Measurements from ENCODE around the gene MTCH2.
"Not testable (repeated sequence)": the region's sequence is repeated elsewhere in the genome, so short reads cannot be mapped to it uniquely, and the experiment has no call there.

Gene MTCH2

DNA sequence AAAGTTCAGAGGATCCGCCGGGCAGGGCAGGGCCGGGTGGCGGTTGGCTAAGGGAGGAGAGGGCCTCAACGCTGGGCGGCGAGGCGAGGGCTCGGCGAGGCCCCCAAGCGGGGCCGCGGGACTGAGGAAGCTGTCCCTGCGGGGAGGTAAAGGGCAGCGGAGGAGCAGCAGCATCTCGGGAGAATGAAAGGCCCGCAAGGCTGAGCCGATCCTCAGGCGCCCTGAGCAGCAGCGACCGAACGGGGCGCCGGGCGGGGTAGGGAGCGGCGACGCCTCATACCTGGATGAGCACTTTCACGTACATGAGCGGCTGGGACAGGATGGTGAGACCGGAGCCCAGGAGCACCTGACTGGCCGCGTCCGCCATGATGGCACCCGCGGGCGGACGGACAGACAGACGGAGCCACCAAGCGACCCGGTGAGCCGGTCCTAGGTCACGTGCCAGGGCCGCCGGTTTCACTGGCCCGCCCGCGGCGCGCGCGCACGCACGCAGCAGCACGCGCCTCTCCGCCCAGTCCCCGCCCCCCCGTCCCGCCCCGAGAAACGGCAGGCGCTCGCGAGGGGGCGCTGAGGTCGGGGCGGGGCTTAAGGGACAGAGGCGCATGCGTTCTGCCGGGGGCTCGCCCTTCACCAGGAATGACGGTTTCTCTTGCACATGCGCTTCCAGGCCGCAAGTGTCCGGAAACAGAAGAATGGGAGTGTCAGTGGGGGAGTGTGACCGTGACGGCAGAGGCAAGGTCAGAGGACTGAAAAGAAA is at the start of gene MTCH2:
MTCH2 (minus strand) TSS at position 461 of the 757 bp plus-strand sequence; CDS start at position 367, 94 bp downstream.
- DNase-seq, result peak; percentile 96

DNA sequence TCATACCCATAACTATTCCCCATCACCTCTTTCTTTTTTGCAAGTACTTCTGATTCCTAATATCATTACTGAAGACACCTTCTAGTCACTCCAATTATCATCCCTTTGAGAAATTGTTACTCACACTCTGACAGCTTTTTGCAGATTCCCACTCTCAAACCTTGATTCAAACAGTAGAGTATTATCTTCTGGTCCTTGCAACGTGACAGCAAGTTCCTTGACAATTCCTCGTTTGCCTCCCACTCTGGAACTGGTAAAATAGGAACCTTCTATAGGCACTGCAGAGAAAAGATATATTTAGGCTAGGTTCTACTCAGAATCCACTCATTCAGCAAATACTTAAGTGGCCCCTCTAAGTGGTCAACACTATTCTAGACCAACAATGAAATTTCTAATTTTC is 49.6 kb upstream of the MTCH2 start:
- no peak for DNase-seq

DNA sequence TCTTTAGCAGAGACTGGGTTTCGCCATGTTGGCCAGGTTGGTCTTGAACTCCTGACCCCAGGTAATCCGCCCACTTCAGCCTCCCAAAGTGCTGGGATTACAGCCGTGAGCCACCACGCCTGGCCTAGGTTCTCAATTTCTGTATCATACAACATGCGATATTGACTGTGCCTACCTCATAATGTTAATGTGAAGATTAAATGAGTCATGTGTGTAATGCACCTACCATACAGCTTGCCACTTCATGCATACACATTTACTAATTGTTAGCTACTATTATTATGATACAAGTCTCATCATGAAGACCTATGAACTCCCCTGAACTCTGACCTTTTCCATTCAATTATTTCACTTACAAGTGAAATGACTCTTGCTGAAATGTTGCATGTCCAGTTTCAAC is 47.1 kb upstream of the MTCH2 start:
- no peak for DNase-seq

DNA sequence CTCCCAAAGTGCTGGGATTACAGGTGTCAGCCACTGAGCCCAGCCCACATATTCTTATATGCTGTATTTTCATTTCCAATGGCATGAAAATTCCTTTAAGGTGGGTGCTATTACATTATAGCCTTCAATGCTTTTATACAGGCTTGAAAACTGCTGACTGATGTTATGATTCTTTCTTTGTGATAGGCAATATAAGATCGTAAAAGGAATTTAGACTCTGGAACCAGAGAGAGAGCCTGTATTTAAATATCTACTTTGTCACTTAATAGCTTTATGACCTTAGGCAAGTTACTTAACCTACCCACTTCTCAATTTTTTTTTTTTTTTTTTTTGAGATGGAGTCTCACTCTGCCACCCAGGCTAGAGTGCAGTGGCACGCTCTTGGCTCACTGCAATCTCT is 46.6 kb upstream of the MTCH2 start:
- DNase-seq, result no peak

DNA sequence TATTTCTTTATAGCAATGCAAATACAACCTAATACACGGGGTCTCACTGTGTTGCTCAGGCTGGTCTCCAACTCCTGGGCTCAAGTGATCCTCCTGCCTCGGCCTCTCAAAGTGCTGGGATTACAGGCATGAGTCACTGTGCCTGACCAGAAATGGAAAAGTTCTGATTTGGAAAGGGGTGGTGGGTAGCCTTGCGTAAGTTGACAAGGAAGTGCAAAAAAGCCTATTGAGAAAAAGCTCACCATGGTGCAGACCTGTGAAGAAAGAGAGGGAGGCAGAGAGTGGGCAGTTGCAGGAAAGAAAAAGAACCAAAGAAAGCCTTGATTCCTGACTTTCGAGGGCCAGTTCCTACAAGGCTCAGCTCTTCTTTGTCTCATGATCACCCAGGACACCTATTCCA is 45.8 kb upstream of the MTCH2 start:
- no peak for DNase-seq

DNA sequence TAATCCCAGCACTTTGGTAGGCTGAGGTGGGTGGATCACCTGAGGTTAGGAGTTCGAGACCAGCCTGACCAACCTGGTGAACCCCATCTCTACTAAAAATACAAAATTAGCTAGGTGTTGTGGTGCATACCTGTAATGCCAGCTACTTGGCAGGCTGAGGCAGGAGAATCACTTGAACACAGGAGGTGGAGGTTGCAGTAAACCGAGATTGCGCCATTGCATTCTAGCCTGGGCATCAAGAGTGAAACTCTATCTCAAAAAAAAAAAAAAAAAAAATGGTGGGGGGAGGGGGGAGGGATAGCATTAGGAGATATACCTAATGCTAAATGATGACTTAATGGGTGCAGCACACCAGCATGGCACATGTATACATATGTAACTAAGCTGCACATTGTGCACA is 44.3 kb upstream of the MTCH2 start:
- DNase-seq, result not testable (repeated sequence)

DNA sequence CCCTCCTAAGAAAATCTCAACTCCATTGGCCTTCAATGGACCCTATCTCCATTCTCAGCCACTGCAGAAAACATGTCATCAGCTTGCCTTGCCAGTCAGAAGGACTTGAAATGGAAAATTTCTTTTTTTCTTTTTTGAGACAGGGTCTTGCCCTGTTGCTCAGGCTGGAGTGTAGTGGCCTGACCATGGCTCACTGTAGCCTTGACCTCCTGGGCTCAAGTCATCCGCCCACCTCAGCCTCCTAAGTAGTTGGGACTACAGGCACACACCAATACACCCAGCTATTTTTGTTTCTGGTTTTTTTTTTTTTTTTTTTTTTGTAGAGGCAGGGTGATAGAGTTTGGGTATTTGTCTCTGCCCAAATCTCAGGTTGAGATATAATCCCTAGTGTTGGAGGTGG is 43.8 kb upstream of the MTCH2 start:
- no peak for DNase-seq

DNA sequence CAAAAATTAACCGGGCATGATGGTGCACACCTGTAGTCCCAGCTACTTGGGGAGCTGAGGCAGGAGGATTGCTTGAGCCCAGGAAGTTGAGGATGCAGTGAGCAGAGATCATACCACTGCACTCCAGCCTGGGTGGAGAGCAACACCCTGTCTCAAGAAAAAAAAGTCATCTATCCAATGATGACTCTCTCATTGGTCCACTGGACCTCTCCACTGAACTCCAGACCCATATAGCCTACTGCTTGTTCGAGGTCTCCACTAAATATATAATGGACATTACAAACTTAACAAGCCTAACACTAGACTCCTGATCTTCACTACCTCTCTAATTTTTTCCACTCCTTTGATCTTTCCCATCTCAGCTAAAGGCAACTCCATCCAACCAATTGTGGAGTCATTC is 33.5 kb upstream of the MTCH2 start:
- DNase-seq, result no peak

DNA sequence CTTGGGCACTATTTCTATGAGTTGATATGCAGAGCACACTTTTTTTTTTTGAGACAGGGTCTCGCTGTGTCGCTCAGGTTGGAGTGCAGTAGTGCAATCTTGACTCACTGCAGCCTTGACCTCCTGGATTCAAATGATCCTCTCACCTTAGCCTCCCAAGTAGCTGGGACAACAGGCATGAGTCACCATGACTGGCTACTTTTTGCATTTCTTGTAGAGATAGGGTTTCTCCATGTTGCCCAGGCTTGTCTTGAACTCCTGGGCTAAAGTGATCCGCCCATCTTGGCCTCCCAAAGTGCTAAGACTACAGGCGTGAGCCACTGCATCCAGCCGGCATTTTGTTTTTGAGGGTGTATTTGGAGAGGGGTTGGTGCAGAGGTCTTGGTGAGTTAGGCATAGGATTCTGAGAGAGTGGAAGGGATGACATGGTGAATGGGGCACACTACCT is 29.9 kb upstream of the MTCH2 start:
- DNase-seq, result no peak

DNA sequence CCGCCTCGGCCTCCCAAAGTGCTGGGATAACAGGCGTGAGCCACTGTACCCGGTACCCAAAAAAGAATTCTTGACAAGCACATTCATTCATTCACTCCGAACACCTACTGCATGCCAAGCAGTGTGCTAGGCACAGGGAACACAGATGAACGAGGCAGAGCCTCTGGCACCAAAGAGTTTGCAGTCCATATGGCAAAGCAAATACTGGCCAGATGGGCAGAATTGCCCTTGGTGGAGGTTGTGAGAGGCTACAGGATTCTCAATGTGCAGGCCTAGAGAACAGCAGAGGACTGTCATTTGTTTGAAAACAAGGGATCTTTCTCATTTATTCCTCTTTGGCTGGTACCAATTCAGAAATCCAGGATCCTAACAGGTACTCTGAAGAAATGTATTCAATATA is 27.5 kb upstream of the MTCH2 start:
- no peak for DNase-seq

DNA sequence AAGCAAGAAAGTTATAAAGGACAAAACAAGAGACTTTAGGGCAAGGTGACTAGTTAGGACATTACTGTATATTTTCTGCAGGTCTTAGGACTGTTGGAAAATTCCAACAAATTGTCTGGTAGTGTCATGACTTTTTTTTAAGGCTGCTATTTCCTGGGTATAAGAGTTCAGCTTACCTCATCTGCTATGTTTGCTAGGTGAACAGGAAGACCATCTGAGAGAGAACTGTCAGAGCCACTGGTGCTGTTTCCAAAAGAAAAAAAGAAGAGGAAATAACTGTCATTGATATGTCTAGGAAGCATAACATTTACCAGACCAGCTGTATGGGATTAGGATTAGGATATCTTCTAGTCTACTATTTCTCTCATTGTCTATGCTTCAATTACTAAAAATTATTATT is 26.3 kb upstream of the MTCH2 start:
- no peak for DNase-seq

DNA sequence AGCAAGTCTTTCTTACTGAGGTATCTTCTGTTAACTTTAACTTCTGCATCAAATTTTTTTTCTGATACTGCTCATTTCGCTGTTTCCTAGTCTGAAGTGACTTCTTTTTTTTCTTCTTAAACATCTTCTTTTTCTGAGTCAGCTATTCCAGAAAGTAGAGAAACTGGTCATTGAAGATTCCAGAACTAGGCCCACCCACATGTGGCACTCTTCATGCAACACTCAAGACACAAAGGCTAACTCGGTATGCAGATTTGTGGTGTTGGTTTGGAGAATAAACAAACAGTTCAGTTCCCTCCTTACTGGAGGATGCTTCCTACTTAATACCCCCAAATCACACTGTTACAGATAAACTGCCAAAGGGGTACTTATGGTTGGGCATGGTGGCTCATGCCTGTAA is 25.2 kb upstream of the MTCH2 start:
- DNase-seq, result no peak

DNA sequence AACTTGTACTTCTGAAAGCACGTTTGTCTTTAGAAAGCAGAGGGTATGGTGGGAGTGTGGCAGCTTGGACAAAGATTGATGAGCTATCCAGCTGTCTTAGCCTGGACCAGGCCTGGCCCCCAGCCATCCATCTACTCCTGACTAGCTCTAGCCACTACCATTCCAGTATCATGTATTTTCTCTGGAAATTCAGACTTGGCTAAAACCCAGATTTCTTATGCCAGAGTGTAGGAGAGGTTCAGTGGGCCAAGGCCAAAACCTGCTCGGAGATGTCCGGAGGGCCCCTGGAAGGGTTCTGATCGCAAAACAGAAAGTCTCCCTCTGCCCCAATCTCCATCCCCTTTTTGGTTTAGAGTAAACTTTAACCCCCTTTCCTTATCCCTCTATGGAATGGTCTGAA is 24.8 kb upstream of the MTCH2 start:
- no peak for DNase-seq

DNA sequence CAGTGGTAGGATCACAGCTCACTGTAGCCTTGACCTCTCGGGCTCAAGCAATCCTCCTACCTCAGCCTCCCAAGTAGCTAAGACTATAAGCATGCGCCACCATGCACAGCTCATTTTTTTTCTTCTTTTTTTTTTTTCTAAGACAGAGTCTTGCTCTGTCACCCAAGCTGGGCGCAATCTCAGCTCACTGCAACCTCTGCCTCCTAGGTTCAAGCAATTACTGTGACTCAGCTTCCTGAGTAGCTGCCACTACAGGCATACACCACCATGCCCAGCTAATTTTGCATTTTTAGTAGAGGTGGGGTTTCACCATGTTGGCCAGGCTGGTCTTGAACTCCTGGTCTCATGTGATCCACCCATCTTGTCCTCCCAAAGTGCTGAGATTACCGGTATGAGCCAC is 22.6 kb upstream of the MTCH2 start:
- not testable (repeated sequence) for DNase-seq

DNA sequence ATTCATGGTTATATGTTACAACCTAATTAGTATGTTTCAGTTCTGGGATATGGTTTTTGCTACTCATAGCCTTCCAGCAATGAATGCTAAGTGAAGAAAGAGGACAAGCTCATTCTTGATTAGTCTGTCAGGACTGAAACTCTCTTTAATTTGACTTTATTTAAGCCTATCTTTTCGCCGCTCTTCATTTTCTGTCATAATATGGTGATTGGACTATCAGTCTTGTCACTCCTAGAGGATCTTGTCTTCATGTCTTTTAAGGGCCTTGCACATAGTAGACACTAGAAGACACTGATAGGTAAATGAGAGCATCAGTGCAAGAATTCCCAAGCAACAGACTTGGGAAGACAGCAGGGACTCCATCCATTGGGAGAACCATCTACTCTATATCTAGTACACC is 18.9 kb upstream of the MTCH2 start:
- no peak for DNase-seq

DNA sequence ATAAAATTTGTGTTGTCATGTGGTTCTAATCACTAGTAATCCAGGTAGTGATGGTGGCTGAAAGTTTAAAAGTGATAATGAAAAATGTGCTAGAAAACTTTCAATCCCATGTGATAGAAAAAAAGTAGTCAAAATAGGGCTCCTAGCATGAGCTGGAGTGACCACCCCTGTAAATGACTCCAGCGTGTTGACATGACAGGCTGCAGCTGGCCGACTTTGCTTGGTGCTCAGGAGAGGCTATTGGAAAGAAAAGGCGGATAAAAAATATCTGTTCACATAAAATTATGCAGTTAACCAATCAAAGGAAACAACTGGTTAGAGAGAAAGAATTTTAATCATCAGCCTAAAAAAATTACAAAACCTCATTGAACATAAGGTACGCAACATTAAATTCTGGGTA is 16.9 kb upstream of the MTCH2 start:
- no peak for DNase-seq

DNA sequence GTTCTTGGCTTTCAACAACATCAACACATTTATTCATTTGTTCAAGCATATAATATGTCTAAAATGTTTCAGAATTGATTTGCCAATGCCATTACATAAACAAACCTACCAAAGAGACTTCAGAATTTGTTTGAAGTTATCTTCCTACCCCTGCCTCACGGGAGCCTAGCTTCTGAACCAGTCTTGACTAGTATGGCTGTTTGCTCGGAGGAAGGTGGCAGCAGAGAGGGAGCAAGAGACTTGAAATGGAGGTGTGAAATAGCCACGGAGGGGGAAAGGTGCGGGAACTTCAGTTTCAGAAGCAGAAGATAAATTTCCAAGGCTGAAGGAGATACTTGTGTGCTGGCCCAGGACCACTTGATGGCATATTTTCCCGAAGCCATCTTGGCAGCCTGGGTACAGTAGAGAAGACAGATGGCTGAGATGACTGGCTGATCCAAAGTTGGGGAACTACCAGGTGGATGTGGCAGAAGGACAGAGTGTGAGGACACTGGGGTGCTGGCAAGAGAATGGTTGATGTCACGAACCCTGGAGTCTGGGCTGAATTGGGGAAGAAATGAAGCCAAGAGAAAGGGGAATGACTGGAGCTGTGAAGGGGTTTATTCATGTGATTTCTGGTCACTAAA is 14.0 kb upstream of the MTCH2 start:
- no peak for DNase-seq

DNA sequence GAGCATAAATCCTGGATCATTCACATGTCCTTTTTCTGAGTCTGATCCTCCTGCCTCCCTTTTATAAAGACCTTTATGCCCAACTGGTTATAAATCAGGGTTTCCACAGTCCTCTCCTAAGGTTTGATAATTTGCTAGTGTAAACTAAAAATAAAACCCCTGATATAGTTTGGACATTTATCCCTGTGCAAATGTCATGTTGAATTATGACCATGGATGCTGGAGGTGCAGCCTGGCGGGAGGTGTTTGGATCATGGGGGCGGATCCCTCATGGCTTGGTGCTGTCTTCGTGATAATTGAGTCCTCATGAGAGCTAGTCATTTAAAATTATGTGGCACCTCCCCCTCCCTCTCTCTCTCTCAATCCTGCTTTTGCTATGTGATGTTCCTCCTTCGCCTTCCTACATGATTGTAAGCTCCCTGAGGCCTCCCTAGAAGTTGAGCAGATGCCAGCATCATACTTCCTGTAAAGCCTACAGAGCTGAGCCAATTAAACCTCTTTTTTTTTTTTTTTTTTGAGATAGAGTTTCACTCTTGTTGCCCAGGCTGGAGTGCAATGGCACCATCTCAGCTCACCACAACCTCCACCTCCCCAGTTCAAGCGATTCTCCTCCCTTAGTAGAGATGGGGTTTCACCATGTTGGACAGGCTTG is 9.6 kb upstream of the MTCH2 start:
- no peak for DNase-seq

DNA sequence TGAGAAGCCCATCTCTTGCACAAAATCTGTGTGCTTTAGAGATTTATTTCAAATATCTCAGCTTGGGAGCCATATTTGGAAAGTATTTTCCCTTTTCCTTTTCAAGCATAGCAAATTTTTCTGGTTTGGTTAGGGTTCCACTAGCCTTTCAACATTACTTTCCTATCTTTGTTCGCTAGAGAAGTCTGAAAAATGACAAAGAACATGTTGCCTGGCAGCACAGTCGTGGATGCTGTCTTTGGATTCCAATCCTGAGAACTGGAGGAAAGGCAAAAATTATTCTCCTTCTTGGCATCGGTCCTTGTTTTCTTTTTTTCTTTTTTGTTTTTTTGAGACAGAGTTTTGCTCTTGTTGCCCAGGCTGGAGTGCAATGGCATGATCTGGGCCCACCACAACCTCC is 6.9 kb upstream of the MTCH2 start:
- no peak for DNase-seq

DNA sequence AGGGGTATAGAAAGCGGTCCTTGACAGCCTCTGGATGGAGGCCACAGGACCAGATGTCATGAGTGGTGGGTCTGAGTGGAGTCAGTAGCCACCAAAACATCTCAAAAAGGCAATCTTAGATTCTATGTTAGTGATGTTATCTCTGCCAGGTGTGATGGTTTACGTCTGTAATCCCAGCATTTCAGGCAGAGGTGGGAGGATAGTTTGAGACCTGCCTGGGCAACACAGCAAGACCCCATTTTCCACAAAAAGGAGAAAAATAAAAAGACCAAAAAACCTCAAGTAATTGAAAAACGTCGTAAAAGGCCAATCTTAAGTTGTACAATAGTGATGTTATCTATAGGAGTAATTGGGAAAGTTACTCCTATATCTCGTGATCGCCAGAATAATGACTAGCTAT is 3.7 kb upstream of the MTCH2 start:
- no peak for DNase-seq

DNA sequence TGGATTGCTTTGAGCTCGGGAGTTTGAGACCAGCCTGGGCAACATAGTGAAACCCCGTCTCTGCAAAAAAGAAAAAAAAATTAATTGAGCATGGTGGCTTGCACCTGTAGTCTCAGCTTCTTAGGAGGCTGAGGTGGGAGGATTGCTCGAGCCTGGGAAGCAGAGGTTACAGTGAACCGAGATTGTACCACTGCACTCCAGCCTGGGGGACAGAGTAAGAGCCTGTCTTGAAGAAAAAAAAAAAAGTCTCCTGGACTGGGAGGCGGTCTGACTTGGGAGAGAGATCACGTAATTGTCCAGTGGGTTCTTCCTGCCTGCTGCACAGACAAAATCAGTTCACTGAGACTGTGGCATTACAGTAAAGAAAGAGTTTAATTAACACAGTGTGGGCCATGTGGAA is 3.1 kb upstream of the MTCH2 start:
- DNase-seq, result no peak

DNA sequence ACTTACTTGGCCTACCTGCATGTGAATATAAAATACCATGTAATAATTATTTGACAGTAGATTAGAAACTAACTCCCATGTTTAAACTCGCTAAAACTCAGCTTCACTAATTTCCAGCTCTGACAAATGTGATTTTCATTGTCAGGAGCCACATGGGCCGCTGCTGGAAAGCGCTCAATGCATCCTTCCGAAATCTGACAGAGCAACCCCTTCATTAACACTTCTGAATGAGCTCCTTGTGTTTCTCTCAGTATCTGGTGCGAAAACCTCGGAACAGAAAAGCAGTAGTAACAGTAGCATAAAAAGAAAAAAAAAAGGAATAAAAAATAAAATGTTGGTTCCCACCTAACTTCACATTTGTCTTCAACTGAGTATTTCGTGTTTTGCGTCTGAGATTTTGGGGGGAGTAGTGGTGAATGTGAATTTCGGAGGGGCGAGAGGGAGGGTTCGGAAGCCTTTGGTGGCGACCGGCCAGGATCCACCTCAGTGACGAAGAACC is 710 bp downstream of the MTCH2 start:
- no peak for DNase-seq

DNA sequence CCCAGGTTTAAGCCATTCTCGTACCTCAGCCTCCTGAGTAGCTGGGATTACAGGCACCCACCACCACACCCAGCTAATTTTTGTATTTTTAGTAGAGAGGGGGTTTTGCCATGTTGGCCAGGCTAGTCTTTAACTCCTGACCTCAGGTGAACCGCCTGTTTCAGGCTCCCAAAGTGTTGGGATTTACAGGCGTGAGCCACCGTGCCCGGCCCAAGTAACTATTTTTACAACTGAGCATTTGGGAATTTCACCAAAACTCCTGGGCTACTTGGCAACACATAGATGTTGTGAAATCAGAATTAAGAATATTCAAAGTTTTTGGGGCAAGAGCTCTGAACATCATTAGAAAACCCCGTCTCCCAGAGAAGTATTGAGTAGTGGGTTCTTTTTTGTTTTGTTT is 1.9 kb downstream of the MTCH2 start:
- DNase-seq, result not testable (repeated sequence)

DNA sequence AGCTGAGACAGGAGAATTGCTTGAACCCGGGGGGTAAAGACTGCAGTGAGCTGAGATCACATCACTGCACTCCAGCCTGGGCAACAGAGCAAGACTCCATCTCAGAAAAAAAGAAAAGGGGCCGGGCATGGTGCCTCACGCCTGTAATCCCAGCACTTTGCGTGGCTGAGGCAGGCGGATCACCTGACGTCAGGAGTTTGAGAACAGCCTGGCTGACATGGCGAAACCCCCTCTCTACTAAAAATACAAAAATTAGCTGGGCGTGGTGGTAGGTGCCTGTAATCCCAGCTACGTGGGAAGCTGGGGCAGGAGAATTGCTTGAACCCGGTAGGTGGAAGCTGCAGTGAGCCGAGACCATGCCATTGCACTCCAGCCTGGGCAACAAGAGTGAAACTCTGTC is 6.0 kb downstream of the MTCH2 start:
- not testable (repeated sequence) for DNase-seq
